SK-N-SH (cell line): ENCODE data around the gene CDK14. TPM values are rescaled to one million over a fixed set of nuclear protein-coding genes. Genes with fewer than 3 reads are reported as not detected.

ENCODE experiments used
- CTCF ChIA-PET: fragments of 300-600, 350-600 bp; formaldehyde crosslinking; extraction: SDS; loops from one replicate; lab custom pipeline; 2021; lab: Yijun Ruan, JAX
- POLR2A ChIA-PET: fragments of 350-600 bp; sonication (Branson Sonifier 250); formaldehyde crosslinking; extraction: SDS; loops from one replicate; lab custom pipeline; 2020; ENCODE audit warnings: antibody characterized with exemption, inconsistent platforms; lab: Yijun Ruan, JAX
- DNase-seq: peaks from one replicate; pipeline ENCODE4 v3.0.0; 2012
- H2AFZ ChIP-seq: fragments of 200-600 bp; sonication (generic); 2 replicates; pipeline ENCODE4 v1.8.1; 2016; ENCODE audit warnings: antibody characterized with exemption, mild to moderate bottlenecking, low read depth
- H3F3A ChIP-seq: fragments of 200-600 bp; sonication (generic); replicated peaks from 2 replicates; pipeline ENCODE3; 2016; ENCODE audit warnings: antibody characterized with exemption, mild to moderate bottlenecking; ENCODE audit not compliant: insufficient read depth
- H3K27ac ChIP-seq, 2 experiments: fragments of 200-500 bp in 1 of 2; fragments of 200-600 bp in 1 of 2; sonication (Bioruptor generic) in 1 of 2; sonication (generic), shearing (Covaris generic) in 1 of 2; 2 replicates each; pipeline versions ENCODE4 v1.5.1 to v1.6.1; 2014 to 2016; ENCODE audit warnings: low read depth in 2 of 2, inconsistent platforms in 1 of 2, low read length in 1 of 2, mild to moderate bottlenecking in 1 of 2, mixed read lengths in 1 of 2
- H3K27me3 ChIP-seq: fragments of 200-600 bp; sonication (generic), shearing (Covaris generic); 2 replicates; pipeline ENCODE4 v1.6.1; 2016; ENCODE audit warnings: mixed run types; ENCODE audit not compliant: insufficient read depth
- H3K36me3 ChIP-seq, 2 experiments: fragments of 200-500 bp in 1 of 2; fragments of 200-600 bp in 1 of 2; sonication (Bioruptor generic) in 1 of 2; sonication (generic) in 1 of 2; replicated peaks in 1 of 2; 2 replicates each; pipeline versions ENCODE3 to v1.5.1; 2014 to 2016; ENCODE audit warnings: low read length in 1 of 2, mild to moderate bottlenecking in 1 of 2; ENCODE audit not compliant: insufficient read depth in 2 of 2, control insufficient read depth in 1 of 2
- H3K4me1 ChIP-seq, 2 experiments: fragments of 200-500 bp in 1 of 2; fragments of 200-600 bp in 1 of 2; sonication (Bioruptor generic) in 1 of 2; sonication (generic), shearing (Covaris generic) in 1 of 2; 2 replicates each; pipeline versions ENCODE4 v1.5.1 to v1.6.1; 2014 to 2016; ENCODE audit warnings: low read depth in 1 of 2, low read length in 1 of 2, mixed run types in 1 of 2; ENCODE audit not compliant: insufficient read depth in 2 of 2, control insufficient read depth in 1 of 2
- H3K4me2 ChIP-seq: fragments of 200-600 bp; sonication (generic), shearing (Covaris generic); 2 replicates; pipeline ENCODE4 v1.6.1; 2017; ENCODE audit warnings: mixed run types
- H3K4me3 ChIP-seq, 2 experiments: fragments of 200-500 bp in 1 of 2; fragments of 200-600 bp in 1 of 2; sonication (Bioruptor generic) in 1 of 2; sonication (generic), shearing (Covaris generic) in 1 of 2; 2 replicates each; pipeline versions ENCODE4 v1.5.1 to v1.8.1; 2014 to 2016; ENCODE audit warnings: low read depth in 2 of 2, inconsistent platforms in 1 of 2, low read length in 1 of 2, mild to moderate bottlenecking in 1 of 2, mixed read lengths in 1 of 2, moderate library complexity in 1 of 2
- H3K79me2 ChIP-seq: fragments of 200-600 bp; sonication (generic); 2 replicates; pipeline ENCODE4 v1.8.1; 2017; ENCODE audit warnings: mild to moderate bottlenecking; ENCODE audit not compliant: insufficient read depth
- H3K9ac ChIP-seq: fragments of 200-600 bp; sonication (generic); 2 replicates; pipeline ENCODE4 v1.6.1; 2017; ENCODE audit warnings: mixed run types
- H3K9me2 ChIP-seq: fragments of 200-600 bp; sonication (generic); 2 replicates; pipeline ENCODE4 v1.6.1; 2017; ENCODE audit warnings: mixed run types
- H3K9me3 ChIP-seq: fragments of 200-600 bp; sonication (generic); 2 replicates; pipeline ENCODE4 v1.6.1; 2017; ENCODE audit warnings: mixed run types, mild to moderate bottlenecking, moderate library complexity
- H4K20me1 ChIP-seq: fragments of 200-600 bp; sonication (generic); 2 replicates; pipeline ENCODE4 v1.6.1; 2017; ENCODE audit warnings: mild to moderate bottlenecking, mixed run types; ENCODE audit not compliant: insufficient read depth
- ELF1 ChIP-seq: IDR thresholded peaks from 2 replicates; pipeline ENCODE4 v1.4.0; 2012
- FOSL2 ChIP-seq: IDR thresholded peaks from 2 replicates; pipeline ENCODE4 v1.4.0; 2012; ENCODE audit warnings: low read depth, mild to moderate bottlenecking, moderate library complexity, borderline replicate concordance
- FOXM1 ChIP-seq: IDR thresholded peaks from 2 replicates; pipeline ENCODE4 v1.4.0; 2012; ENCODE audit warnings: low read depth, mild to moderate bottlenecking
- GABPA ChIP-seq: IDR thresholded peaks from 2 replicates; pipeline ENCODE4 v1.4.0; 2012; ENCODE audit warnings: low read depth, mild to moderate bottlenecking
- GATA2 ChIP-seq: sonication (generic); formaldehyde crosslinking; IDR thresholded peaks from 2 replicates; pipeline ENCODE4 v1.5.0; 2020; ENCODE audit warnings: mild to moderate bottlenecking, missing genetic modification reagents
- MAX ChIP-seq: IDR thresholded peaks from 2 replicates; pipeline ENCODE4 v1.4.0; 2012; ENCODE audit warnings: low read depth
- MEF2A ChIP-seq: IDR thresholded peaks from 2 replicates; pipeline ENCODE4 v1.4.0; 2012; ENCODE audit warnings: low read depth, borderline replicate concordance
- NRF1 ChIP-seq: IDR thresholded peaks from 2 replicates; pipeline ENCODE4 v1.6.1; 2012; ENCODE audit warnings: low read depth, mild to moderate bottlenecking, low read length
- POLR2AphosphoS5 ChIP-seq: IDR thresholded peaks from 2 replicates; pipeline ENCODE4 v1.6.1; 2012; ENCODE audit warnings: low read depth, low read length
- RAD21 ChIP-seq: IDR thresholded peaks from 2 replicates; pipeline ENCODE4 v1.6.1; 2012; ENCODE audit warnings: mild to moderate bottlenecking, low read length
- RCOR1 ChIP-seq: fragments of 150-350 bp; IDR thresholded peaks from 2 replicates; pipeline ENCODE4 v1.6.1; 2017; ENCODE audit warnings: antibody characterized with exemption, low read length
- SIN3A ChIP-seq: IDR thresholded peaks from 2 replicates; pipeline ENCODE4 v1.6.1; 2012; ENCODE audit warnings: low read depth, mild to moderate bottlenecking, low read length, moderate library complexity, borderline replicate concordance
- USF1 ChIP-seq: IDR thresholded peaks from 2 replicates; pipeline ENCODE4 v1.4.0; 2012; ENCODE audit warnings: low read depth, borderline replicate concordance
- WGBS: methylation state at CpG from one replicate; pipeline ENCODE4 v1.1.6; 2017; ENCODE audit warnings: low lambda C conversion rate; 5-methylcytosine and 5-hydroxymethylcytosine counted together
- polyA plus RNA-seq, 3 experiments: library from polyadenylated mRNA; depleted of rRNA; stranded (reverse); fragments of >200 nt; gene quantifications; 2 replicates each; pipeline ENCODE4 v1.2.3, GENCODE V29; 2012
- TF ChIP-seq, protein P1 (sequence below): fragments of 150-350 bp; IDR thresholded peaks from 2 replicates; pipeline ENCODE4 v1.6.1; 2016; ENCODE audit warnings: mild to moderate bottlenecking, low read depth, low read length
- TF ChIP-seq, protein P2 (sequence below): fragments of 200-600 bp; sonication (generic); IDR thresholded peaks from 2 replicates; pipeline ENCODE4 v1.6.1; 2017; ENCODE audit warnings: antibody characterized with exemption, mild to moderate bottlenecking, moderate library complexity
- TF ChIP-seq, protein P3 (sequence below): fragments of 150-350 bp; IDR thresholded peaks from 2 replicates; pipeline ENCODE4 v1.6.1; 2017; ENCODE audit warnings: antibody characterized with exemption, low read length, low read depth, borderline replicate concordance
- TF ChIP-seq, protein P4 (sequence below): IDR thresholded peaks from 2 replicates; pipeline ENCODE4; 2012
- TF ChIP-seq, protein P5 (sequence below): IDR thresholded peaks from 2 replicates; pipeline ENCODE4 v1.4.0; 2012; ENCODE audit warnings: low read depth, borderline replicate concordance

The CDK14 gene
- polyA plus RNA-seq, 1 of the 3 experiments (the other 2 are of a cell fraction), result 13.9 TPM

GRCh38 chr7:91230503-91230902 is 634.4 kb downstream of the CDK14 start:
- H3K79me2 ChIP-seq, result no peaks in the 10 kb centered on the region
- ChIA-PET POLR2A (no interaction called here), CTCF (interaction anchor here (0.7 to 1.7 kb wide), 3 partner anchors 10 to 650 kb away, joined by 3 read pairs; partner anchors contain the start of gene MTERF1)
- no peaks in the 10 kb centered on the region for H4K20me1 ChIP-seq
- H3K4me2 ChIP-seq, result no peak overlapping the region
- H3K9me2 ChIP-seq, result no peaks in the 10 kb centered on the region
- H3K9ac ChIP-seq, result no peak overlapping the region
- H3K27ac ChIP-seq, result no peak overlapping the region
- peaks cover 4% of the 10 kb centered on the region for H3F3A ChIP-seq
- no peaks in the 10 kb centered on the region for H3K27me3 ChIP-seq
- no peaks in the 10 kb centered on the region for H3K36me3 ChIP-seq
- H3K4me3 ChIP-seq, result no peak overlapping the region
- no peak overlapping the region for H2AFZ ChIP-seq
- no peak for DNase-seq
- 69% methylated on average over 3 of the region's 3 CpGs for WGBS
- TF ChIP-seq FOSL2 (no peak), MEF2A (no peak), MAX (no peak), SIN3A (no peak)
- TF ChIP-seq, protein P1, sequence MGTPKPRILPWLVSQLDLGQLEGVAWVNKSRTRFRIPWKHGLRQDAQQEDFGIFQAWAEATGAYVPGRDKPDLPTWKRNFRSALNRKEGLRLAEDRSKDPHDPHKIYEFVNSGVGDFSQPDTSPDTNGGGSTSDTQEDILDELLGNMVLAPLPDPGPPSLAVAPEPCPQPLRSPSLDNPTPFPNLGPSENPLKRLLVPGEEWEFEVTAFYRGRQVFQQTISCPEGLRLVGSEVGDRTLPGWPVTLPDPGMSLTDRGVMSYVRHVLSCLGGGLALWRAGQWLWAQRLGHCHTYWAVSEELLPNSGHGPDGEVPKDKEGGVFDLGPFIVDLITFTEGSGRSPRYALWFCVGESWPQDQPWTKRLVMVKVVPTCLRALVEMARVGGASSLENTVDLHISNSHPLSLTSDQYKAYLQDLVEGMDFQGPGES, result no peak
- TF ChIP-seq, protein P2, sequence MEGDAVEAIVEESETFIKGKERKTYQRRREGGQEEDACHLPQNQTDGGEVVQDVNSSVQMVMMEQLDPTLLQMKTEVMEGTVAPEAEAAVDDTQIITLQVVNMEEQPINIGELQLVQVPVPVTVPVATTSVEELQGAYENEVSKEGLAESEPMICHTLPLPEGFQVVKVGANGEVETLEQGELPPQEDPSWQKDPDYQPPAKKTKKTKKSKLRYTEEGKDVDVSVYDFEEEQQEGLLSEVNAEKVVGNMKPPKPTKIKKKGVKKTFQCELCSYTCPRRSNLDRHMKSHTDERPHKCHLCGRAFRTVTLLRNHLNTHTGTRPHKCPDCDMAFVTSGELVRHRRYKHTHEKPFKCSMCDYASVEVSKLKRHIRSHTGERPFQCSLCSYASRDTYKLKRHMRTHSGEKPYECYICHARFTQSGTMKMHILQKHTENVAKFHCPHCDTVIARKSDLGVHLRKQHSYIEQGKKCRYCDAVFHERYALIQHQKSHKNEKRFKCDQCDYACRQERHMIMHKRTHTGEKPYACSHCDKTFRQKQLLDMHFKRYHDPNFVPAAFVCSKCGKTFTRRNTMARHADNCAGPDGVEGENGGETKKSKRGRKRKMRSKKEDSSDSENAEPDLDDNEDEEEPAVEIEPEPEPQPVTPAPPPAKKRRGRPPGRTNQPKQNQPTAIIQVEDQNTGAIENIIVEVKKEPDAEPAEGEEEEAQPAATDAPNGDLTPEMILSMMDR, result no peak
- no peaks in the 10 kb centered on the region for H3K9me3 ChIP-seq
- H3K4me1 ChIP-seq, result peaks cover 3 to 21% of the 10 kb centered on the region in 2 experiments; a peak in 2 of 4 replicates

DNA sequence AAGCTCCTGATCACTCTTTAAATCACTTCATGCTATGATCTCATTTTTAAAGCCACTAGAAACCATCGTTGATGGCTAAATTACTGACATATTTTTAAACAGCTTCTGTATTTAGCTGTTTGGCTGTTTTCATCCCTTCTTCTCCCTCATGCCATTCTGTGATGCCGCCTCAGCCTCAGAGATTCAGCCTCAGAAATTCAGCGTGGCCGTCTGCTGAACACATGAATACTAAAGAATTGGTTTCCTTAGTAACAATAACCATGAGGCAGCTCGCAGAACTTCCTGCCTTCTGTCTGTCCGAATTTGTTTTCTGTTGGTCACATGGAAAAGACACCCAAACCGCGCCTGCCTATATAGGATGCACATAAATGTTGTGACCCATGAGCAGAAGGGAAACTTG is 637.1 kb downstream of the CDK14 start:
- H3K4me2 ChIP-seq, result no peak overlapping the region
- H3F3A ChIP-seq, result no peaks in the 10 kb centered on the region
- no peak overlapping the region for H3K9ac ChIP-seq
- no peaks in the 10 kb centered on the region for H3K79me2 ChIP-seq
- H3K27me3 ChIP-seq, result no peaks in the 10 kb centered on the region
- CTCF ChIA-PET, result interaction anchor here (0.7 to 1.4 kb wide), 4 partner anchors 16 to 596 kb away, joined by 3 read pairs; no protein-coding TSS in a partner anchor
- whole genome bisulfite sequencing, result 72% methylated on average over 8 of the region's 8 CpGs
- H3K4me3 ChIP-seq, result no peak overlapping the region
- H3K9me3 ChIP-seq, result no peaks in the 10 kb centered on the region
- no peak overlapping the region for H2AFZ ChIP-seq
- H3K36me3 ChIP-seq, result no peaks in the 10 kb centered on the region
- H4K20me1 ChIP-seq, result no peaks in the 10 kb centered on the region
- no peak overlapping the region for H3K27ac ChIP-seq
- H3K4me1 ChIP-seq, result peaks cover 3 to 15% of the 10 kb centered on the region in 2 experiments; a peak in 2 of 4 replicates
- H3K9me2 ChIP-seq, result no peaks in the 10 kb centered on the region
- POLR2A ChIA-PET, result no interaction called here
- DNase-seq, result no peak
- no peak for TF ChIP-seq NRF1
- TF ChIP-seq, protein P3, sequence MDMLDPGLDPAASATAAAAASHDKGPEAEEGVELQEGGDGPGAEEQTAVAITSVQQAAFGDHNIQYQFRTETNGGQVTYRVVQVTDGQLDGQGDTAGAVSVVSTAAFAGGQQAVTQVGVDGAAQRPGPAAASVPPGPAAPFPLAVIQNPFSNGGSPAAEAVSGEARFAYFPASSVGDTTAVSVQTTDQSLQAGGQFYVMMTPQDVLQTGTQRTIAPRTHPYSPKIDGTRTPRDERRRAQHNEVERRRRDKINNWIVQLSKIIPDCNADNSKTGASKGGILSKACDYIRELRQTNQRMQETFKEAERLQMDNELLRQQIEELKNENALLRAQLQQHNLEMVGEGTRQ, result no peak
- no peak for TF ChIP-seq FOXM1
- TF ChIP-seq SIN3A, result no peak
- TF ChIP-seq POLR2AphosphoS5, result no peak
- TF ChIP-seq, protein P4, sequence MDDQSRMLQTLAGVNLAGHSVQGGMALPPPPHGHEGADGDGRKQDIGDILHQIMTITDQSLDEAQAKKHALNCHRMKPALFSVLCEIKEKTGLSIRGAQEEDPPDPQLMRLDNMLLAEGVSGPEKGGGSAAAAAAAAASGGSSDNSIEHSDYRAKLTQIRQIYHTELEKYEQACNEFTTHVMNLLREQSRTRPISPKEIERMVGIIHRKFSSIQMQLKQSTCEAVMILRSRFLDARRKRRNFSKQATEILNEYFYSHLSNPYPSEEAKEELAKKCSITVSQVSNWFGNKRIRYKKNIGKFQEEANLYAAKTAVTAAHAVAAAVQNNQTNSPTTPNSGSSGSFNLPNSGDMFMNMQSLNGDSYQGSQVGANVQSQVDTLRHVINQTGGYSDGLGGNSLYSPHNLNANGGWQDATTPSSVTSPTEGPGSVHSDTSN, result no peak
- TF ChIP-seq, protein P1, result no peak
- TF ChIP-seq USF1, result no peak
- TF ChIP-seq RCOR1, result no peak
- no peak for TF ChIP-seq GATA2
- TF ChIP-seq GABPA, result no peak
- TF ChIP-seq, protein P5, sequence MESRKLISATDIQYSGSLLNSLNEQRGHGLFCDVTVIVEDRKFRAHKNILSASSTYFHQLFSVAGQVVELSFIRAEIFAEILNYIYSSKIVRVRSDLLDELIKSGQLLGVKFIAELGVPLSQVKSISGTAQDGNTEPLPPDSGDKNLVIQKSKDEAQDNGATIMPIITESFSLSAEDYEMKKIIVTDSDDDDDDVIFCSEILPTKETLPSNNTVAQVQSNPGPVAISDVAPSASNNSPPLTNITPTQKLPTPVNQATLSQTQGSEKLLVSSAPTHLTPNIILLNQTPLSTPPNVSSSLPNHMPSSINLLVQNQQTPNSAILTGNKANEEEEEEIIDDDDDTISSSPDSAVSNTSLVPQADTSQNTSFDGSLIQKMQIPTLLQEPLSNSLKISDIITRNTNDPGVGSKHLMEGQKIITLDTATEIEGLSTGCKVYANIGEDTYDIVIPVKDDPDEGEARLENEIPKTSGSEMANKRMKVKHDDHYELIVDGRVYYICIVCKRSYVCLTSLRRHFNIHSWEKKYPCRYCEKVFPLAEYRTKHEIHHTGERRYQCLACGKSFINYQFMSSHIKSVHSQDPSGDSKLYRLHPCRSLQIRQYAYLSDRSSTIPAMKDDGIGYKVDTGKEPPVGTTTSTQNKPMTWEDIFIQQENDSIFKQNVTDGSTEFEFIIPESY, result no peak
- no peak for TF ChIP-seq ELF1
- no peak for TF ChIP-seq RAD21
- no peak for TF ChIP-seq FOSL2
